K562 (cell line): ENCODE data around the gene RAB31.

Experiments used
- CREB1 ChIP-seq, 2 experiments: sonication (generic) in 1 of 2; formaldehyde crosslinking in 1 of 2; IDR thresholded peaks; 2 replicates each; pipeline versions ENCODE4 v1.6.1 to v1.8.0; 2012 to 2022; ENCODE audit warnings: inconsistent platforms in 1 of 2, mild to moderate bottlenecking in 1 of 2, missing genetic modification reagents in 1 of 2, moderate library complexity in 1 of 2
- DACH1 ChIP-seq: fragments of 450-650 bp; IDR thresholded peaks from 2 replicates; pipeline ENCODE4 v1.6.1; 2018; ENCODE audit not compliant: partially characterized antibody
- EP300 ChIP-seq: IDR thresholded peaks from 2 replicates; pipeline ENCODE4 v1.6.1; 2012; ENCODE audit warnings: low read length, improper control_type of control experiment
- EZH2 ChIP-seq: IDR thresholded peaks from 2 replicates; pipeline ENCODE4 v1.6.1; 2012; ENCODE audit warnings: low read depth, mild to moderate bottlenecking, inconsistent platforms, low read length, borderline replicate concordance
- NR1H2 ChIP-seq: sonication (generic); formaldehyde crosslinking; IDR thresholded peaks from 2 replicates; pipeline ENCODE4 v1.4.0; 2020; ENCODE audit warnings: mild to moderate bottlenecking, missing genetic modification reagents
- TAF1 ChIP-seq: IDR thresholded peaks from 2 replicates; pipeline ENCODE4 v1.6.1; 2011; ENCODE audit warnings: mild to moderate bottlenecking, low read length, moderate library complexity; ENCODE audit not compliant: insufficient read depth, control insufficient read depth, severe bottlenecking; ENCODE audit errors: extremely low read depth
- ZNF584 ChIP-seq: fragments of 200-800 bp; sonication (Bioruptor generic); IDR thresholded peaks from 2 replicates; pipeline ENCODE4 v1.6.1; 2016; ENCODE audit warnings: low read depth, mild to moderate bottlenecking, missing genetic modification characterization, missing compliant biosample characterization
- TF ChIP-seq, protein P1 (sequence below), 2 experiments: fragments of 450-650 bp; formaldehyde crosslinking in 1 of 2; IDR thresholded peaks; 2 replicates each; pipeline versions ENCODE4 v1.4.0 to v1.6.1; 2014 to 2020; ENCODE audit warnings: mild to moderate bottlenecking in 2 of 2, borderline replicate concordance in 1 of 2, low read depth in 1 of 2
- TF ChIP-seq, protein P2 (sequence below): sonication (generic); formaldehyde crosslinking; IDR thresholded peaks from 2 replicates; pipeline ENCODE4 v1.8.1; 2022; ENCODE audit warnings: missing genetic modification reagents
- TF ChIP-seq, protein P3 (sequence below): fragments of 250-450 bp; sonication (Bioruptor Pico); IDR thresholded peaks from 2 replicates; pipeline ENCODE4 v1.4.0; 2020
- TF ChIP-seq, protein P4 (sequence below): fragments of 200-800 bp; sonication (Bioruptor generic); IDR thresholded peaks from 2 replicates; pipeline ENCODE4 v1.6.1; 2017; ENCODE audit warnings: missing genetic modification characterization, missing compliant biosample characterization
- TF ChIP-seq, protein P5 (sequence below), 3 experiments: IDR thresholded peaks in 2 of 3; conservative IDR thresholded peaks in 1 of 3; 2 replicates each; pipeline ENCODE4 v1.5.1; 2011 to 2012; ENCODE audit warnings: low read length in 3 of 3, mild to moderate bottlenecking in 3 of 3, control low read depth in 2 of 3, improper control_type of control experiment in 1 of 3, inconsistent platforms in 1 of 3, low read depth in 1 of 3, mixed read lengths in 1 of 3, moderate library complexity in 1 of 3; ENCODE audit not compliant: insufficient read depth in 2 of 3

DNA sequence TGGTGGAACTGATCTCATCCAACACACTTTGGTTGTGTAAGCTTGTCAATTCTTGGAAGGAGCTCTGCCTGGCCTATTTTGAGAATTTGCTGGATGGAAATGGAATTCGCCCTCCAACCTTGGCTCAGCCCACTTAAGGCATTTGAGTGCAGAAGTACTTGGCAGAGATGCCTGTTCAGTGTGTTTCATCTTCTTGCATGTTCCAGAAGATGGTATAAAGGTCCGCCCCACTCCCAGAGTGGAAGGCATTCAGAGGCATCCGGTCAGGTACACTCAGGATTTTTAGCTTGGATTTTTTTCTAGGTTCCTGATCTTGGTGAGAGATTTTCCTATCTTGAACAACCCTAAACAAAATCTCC, 116.4 kb downstream of the RAB31 start:
- TF ChIP-seq, protein P1, sequence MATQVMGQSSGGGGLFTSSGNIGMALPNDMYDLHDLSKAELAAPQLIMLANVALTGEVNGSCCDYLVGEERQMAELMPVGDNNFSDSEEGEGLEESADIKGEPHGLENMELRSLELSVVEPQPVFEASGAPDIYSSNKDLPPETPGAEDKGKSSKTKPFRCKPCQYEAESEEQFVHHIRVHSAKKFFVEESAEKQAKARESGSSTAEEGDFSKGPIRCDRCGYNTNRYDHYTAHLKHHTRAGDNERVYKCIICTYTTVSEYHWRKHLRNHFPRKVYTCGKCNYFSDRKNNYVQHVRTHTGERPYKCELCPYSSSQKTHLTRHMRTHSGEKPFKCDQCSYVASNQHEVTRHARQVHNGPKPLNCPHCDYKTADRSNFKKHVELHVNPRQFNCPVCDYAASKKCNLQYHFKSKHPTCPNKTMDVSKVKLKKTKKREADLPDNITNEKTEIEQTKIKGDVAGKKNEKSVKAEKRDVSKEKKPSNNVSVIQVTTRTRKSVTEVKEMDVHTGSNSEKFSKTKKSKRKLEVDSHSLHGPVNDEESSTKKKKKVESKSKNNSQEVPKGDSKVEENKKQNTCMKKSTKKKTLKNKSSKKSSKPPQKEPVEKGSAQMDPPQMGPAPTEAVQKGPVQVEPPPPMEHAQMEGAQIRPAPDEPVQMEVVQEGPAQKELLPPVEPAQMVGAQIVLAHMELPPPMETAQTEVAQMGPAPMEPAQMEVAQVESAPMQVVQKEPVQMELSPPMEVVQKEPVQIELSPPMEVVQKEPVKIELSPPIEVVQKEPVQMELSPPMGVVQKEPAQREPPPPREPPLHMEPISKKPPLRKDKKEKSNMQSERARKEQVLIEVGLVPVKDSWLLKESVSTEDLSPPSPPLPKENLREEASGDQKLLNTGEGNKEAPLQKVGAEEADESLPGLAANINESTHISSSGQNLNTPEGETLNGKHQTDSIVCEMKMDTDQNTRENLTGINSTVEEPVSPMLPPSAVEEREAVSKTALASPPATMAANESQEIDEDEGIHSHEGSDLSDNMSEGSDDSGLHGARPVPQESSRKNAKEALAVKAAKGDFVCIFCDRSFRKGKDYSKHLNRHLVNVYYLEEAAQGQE (IDR thresholded peaks at IDR 0.05; ENCODE audit: borderline replicate concordance): no peak
- TF ChIP-seq, protein P1 (CRISPR knock-in tag; IDR thresholded peaks at IDR 0.05; ENCODE audit: low read depth): no peak
- TF ChIP-seq CREB1 (IDR thresholded peaks at IDR 0.05) (no peak), CREB1 (CRISPR knock-in tag; IDR thresholded peaks at IDR 0.05) (no peak), EP300 (no peak), EZH2 (no peak), NR1H2 (CRISPR knock-in tag) (no peak), TAF1 (no peak), ZNF584 (CRISPR knock-in tag) (no peak), DACH1 (no peak)
- TF ChIP-seq, protein P2, sequence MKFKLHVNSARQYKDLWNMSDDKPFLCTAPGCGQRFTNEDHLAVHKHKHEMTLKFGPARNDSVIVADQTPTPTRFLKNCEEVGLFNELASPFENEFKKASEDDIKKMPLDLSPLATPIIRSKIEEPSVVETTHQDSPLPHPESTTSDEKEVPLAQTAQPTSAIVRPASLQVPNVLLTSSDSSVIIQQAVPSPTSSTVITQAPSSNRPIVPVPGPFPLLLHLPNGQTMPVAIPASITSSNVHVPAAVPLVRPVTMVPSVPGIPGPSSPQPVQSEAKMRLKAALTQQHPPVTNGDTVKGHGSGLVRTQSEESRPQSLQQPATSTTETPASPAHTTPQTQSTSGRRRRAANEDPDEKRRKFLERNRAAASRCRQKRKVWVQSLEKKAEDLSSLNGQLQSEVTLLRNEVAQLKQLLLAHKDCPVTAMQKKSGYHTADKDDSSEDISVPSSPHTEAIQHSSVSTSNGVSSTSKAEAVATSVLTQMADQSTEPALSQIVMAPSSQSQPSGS: no peak
- TF ChIP-seq, protein P3, sequence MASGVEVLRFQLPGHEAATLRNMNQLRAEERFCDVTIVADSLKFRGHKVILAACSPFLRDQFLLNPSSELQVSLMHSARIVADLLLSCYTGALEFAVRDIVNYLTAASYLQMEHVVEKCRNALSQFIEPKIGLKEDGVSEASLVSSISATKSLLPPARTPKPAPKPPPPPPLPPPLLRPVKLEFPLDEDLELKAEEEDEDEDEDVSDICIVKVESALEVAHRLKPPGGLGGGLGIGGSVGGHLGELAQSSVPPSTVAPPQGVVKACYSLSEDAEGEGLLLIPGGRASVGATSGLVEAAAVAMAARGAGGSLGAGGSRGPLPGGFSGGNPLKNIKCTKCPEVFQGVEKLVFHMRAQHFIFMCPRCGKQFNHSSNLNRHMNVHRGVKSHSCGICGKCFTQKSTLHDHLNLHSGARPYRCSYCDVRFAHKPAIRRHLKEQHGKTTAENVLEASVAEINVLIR (CRISPR knock-in tag): no peak
- TF ChIP-seq, protein P4, sequence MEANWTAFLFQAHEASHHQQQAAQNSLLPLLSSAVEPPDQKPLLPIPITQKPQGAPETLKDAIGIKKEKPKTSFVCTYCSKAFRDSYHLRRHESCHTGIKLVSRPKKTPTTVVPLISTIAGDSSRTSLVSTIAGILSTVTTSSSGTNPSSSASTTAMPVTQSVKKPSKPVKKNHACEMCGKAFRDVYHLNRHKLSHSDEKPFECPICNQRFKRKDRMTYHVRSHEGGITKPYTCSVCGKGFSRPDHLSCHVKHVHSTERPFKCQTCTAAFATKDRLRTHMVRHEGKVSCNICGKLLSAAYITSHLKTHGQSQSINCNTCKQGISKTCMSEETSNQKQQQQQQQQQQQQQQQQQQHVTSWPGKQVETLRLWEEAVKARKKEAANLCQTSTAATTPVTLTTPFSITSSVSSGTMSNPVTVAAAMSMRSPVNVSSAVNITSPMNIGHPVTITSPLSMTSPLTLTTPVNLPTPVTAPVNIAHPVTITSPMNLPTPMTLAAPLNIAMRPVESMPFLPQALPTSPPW: no peak
- TF ChIP-seq, protein P5, sequence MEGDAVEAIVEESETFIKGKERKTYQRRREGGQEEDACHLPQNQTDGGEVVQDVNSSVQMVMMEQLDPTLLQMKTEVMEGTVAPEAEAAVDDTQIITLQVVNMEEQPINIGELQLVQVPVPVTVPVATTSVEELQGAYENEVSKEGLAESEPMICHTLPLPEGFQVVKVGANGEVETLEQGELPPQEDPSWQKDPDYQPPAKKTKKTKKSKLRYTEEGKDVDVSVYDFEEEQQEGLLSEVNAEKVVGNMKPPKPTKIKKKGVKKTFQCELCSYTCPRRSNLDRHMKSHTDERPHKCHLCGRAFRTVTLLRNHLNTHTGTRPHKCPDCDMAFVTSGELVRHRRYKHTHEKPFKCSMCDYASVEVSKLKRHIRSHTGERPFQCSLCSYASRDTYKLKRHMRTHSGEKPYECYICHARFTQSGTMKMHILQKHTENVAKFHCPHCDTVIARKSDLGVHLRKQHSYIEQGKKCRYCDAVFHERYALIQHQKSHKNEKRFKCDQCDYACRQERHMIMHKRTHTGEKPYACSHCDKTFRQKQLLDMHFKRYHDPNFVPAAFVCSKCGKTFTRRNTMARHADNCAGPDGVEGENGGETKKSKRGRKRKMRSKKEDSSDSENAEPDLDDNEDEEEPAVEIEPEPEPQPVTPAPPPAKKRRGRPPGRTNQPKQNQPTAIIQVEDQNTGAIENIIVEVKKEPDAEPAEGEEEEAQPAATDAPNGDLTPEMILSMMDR (IDR thresholded peaks at IDR 0.05 in 2 of 3, conservative IDR thresholded peaks at IDR 0.05 in 1 of 3; ENCODE audit: insufficient read depth in 2 of 3, low read depth in 1 of 3, low read length in 3 of 3): no peak
